ENCODE data around the gene MACROD2.

Gene MACROD2

DNA sequence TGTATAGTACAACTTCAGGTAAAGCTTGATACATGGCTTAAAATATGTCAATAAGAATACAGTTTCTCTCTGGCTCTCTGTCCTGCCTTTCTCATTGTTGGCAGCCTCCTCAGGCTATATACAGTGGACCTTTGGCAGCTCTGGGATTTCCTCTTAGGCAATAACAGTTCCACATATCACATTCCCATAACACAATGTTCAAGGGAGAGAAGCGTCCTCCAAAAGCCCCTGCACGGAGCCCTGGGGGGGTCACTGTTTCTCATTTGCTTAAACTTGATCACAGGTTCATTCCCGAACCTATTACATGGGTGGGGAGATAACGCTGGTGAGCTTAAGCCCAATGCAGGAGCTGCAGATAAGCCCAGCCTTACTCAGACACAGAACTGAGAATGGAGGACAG, 346.5 kb downstream of the MACROD2 start:
- no peak for DNase-seq

GRCh38 chr20:14342918-14343317, 347.6 kb downstream of the MACROD2 start:
- DNase-seq: no peak

DNA sequence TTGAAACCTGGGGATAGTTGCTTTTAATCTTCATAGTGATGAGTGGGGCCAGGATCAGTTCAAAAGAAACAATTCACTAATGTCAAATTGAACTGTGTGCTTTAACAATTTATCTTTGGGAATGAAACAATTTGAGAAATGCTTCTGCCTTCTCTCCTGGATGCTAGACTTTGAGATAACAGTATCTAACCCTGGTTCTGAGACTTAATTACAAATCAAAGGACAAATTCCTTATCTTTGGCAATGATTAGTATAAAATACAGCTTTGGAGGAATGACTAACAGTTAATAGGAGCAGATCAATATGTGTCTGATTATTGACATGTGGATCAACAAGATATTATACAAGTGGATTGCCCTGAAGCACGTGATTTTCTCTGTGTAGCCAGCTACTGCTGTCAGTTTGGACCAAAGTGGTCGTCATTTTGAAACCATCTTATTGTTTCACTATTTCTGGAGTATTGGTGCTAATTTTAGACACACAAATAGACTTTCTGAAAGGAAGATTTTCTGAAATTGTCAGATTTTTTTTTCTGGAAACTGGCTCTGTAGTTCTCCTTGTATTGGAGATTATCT, 348.3 kb downstream of the MACROD2 start:
- no peak for DNase-seq

GRCh38 chr20:14344746-14345145, 349.4 kb downstream of the MACROD2 start:
- no peak for DNase-seq

- no peak for DNase-seq
Measured at GRCh38 chr20:14355791-14356190, 360.5 kb downstream of the MACROD2 start.

DNA sequence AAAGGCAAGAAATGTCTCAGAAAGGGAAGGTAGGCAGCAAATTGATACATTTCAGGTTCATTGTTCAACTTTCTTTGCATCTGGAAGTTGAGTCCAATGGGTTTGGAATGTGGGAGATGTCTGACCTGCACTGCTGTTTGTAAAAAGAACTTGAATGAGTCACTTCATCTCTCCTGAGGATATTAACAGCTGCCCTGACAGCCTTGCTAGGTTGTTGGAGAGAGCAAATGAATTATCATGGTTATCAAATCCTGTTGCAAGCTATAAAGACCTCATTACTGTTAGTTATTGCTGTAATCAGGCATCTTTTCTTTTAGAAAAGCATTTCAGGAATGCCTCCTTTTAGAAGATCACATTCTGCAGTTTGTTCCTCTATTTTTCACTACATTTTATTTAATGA, 365.1 kb downstream of the MACROD2 start:
- DNase-seq: no peak

DNA sequence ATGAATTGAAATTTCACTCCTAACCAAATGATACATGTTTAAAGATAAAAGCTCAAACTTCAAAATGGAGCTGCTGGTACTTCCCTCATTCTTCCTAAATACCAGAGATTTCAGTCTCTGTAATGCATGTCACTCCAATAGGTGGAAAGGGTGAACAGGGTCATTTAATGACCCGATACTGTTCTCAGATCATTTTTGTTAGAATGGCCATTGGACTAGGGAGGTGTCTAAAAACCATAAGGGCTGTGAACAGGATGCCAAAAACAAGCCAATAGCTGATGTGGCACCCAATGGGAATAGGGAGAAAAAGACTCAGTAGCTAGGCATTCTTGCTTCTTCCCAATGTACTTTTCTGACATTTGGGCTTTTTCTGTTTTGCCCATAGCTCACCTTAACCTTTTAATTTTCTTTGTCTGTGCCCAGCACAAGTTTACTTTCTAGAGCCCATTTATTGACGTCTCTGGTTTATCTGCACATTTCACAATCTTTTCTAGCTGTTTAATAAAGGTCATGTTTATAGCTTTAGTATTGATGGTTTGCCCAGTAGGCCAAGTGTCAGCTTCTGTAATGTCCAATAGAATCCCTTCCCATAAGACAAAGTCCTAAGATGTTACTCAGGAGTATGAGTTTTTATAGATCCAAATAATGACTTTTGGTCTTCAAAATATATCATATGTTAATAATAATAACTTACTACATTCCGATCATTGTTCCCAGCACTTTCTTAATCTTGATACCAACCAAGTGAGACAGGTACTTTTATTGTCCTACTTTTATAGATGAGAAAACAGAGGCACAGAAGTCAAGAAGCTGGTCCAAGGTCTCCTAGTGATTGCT, 366.4 kb downstream of the MACROD2 start:
- DNase-seq: no peak

- no peak for DNase-seq
Measured at GRCh38 chr20:14374196-14374595, 378.9 kb downstream of the MACROD2 start.

- DNase-seq: no peak
Measured at GRCh38 chr20:14375416-14375985, 380.2 kb downstream of the MACROD2 start.

GRCh38 chr20:14378326-14378725, 383.0 kb downstream of the MACROD2 start:
- DNase-seq: no peak

- DNase-seq: no peak
Measured at GRCh38 chr20:14383335-14383734, 388.0 kb downstream of the MACROD2 start.

DNA sequence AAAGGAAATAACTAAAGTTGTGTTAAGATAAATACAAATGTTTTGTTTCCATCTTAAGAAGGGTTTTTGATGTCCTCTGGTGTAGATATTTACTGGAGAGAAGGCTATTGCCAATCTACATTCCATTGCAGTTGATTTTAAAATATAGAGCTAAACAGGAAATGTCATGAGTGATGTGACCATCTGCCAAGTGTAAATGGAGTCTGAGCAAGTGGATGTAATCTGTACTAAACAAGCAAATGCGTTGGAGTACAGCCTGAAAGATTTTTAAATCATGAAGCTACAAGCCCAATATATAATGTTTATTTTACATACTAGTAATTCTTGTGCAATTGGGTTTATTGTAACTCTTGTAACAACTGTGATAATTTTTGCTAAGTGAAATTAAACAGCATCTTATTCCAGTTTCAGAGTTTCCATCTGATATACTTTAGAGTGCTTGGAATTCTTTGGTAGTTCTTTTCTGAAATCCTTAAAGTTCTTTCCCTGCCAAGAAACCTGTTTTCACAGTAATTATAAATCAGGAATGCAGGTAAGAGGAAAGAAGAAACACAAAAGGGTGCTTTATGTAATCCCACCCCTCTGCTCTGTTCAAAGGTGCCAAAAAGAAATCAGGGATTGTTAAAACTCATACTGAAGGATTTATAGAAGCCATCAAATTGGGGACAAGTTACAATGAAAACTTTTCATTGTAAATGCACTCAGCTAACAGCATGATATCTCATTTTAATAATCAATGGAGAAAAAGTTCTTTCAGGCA, 389.3 kb downstream of the MACROD2 start:
- no peak for DNase-seq

GRCh38 chr20:14385176-14385740, 389.9 kb downstream of the MACROD2 start:
- no peak for DNase-seq

GRCh38 chr20:14386726-14387125, 391.4 kb downstream of the MACROD2 start:
- DNase-seq: no peak

- DNase-seq: no peak
Measured at GRCh38 chr20:14401479-14402138, 406.3 kb downstream of the MACROD2 start.

DNA sequence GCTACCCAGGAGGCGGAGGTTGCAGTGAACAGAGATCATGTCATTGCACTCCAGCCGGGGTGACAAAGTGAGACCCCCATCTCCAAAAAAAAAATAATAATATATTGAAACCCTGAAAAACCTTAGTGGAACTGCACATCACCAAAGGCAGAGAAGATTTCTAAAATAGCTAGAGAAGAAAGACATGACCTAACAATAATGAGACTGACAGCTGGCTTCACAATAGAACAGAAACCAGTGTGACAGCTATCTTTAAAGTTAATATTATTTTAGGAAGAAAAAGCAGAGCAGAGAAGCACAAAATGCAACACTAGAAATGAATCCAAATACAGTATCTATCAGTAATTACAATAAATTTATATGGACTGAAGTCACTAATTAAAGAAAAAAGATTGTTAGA, 409.2 kb downstream of the MACROD2 start:
- DNase-seq: no peak

DNA sequence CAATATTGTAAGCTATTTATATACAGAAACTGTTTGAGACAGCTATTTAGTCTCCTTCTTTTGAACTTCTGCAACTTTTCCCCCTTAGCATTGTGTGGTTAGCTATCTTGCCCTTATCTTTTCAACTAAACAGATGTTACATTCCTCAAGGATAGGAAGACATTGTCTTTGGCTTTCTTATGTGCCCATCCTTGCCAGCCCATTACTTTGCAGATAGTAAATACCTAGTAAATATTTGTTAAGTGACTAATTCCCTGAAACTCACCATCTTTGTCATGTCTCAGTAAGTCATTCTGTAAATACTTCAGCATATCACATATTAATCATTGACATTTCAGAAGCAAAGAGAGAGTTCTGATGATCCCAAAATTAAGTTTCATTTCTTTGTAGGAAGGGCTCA, 411.2 kb downstream of the MACROD2 start:
- no peak for DNase-seq

DNA sequence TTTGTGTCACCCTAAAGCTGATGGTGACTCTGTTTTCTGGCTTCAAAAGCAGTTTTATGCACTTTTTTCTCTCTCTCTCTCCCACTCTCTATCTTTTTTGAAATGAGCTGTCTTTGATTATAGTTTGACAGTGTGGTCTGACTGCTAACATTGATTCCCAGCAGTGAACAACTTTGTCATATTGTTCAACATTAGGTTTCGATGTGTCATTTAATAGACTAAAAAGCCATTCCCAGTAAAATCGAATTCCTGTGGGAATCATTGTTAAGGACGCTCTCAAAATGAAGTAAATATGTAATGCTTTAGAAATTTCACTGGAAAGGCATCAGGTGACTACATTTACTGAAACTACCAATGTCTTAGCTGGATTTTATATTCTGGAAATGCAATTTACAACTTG, 412.0 kb downstream of the MACROD2 start:
- no peak for DNase-seq

DNA sequence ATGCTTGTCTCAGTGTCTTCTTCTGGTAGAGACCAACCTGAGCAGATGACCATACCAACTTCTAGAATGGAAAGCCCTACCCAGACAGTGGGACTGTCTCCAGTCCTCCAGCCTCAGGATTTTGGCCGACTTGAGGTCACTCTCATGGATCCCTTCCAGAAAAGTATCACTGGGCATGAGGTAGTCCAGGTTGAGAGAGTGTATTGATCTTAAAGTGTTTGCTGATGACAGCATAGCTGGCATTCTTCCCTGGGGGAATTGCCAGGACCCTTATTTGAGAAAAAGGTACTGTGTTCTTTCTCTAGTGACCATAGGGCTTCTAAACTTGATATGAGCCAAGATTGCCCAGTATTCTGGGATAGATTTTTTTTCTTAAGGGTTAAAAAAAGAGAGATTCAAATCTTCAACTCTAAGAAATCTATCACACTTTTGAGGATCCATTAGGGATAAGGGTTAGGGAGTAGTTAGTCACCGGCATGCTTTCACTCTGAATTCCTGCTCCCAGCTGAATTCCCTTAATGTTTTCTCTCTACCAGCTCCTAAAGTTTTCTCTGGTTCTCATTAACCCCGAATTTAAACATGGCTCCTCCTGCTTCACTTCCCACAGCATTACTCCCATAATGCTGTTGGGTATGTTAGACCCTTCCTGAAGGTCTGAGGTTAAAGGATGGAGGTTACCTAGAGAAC, 415.7 kb downstream of the MACROD2 start:
- no peak for DNase-seq

GRCh38 chr20:14412065-14412681, 416.9 kb downstream of the MACROD2 start:
- no peak for DNase-seq

DNA sequence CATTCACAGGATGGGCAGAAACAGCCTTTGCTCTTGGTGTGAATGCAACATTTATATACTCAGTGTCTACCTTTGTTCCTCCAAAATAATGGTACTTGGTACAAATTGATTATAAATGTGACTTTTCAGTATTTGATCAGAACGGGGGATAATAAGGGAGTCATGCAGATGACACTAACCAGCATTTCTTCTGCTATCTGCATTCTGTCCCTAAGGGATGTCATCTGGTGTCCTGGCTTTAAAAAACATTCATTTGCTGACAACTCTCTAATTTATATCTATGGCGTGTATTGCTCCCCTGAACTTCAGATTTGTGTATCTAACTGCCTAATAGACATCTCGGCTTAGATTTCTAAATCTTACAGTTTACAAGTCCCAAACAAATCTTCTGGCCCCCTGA, 418.5 kb downstream of the MACROD2 start:
- no peak for DNase-seq

GRCh38 chr20:14414560-14414959, 419.2 kb downstream of the MACROD2 start:
- DNase-seq: no peak

Data from hippocampal formation (tissue), 2 donors.